Adrenal gland (tissue), 12 donors: ENCODE data around the gene SMARCAD1. TPM values are rescaled to one million over a fixed set of nuclear protein-coding genes. Genes with fewer than 3 reads are reported as not detected.

Experiments
- DNase-seq, 7 donors: peaks; one replicate each; pipeline ENCODE4 v3.0.0-alpha.2; 2019 to 2020
- H3K27ac ChIP-seq, 5 donors: fragments of 200-600 bp; sonication (generic) in 4 of 5; 1 replicate in 3 of 5; 2 replicates in 2 of 5; pipeline versions ENCODE4 v1.5.1 to v1.8.0; 2016 to 2020; ENCODE audit warnings: mild to moderate bottlenecking in 1 of 5
- H3K27me3 ChIP-seq: fragments of 200-600 bp; 2 replicates; pipeline ENCODE4 v1.8.0; 2021
- H3K36me3 ChIP-seq, 2 donors: fragments of 200-600 bp; replicated peaks in 1 of 2; 1 replicate in 1 of 2; 2 replicates in 1 of 2; pipeline versions ENCODE4 v1.5.1 to v1.8.0; 2018 to 2022
- H3K4me1 ChIP-seq, 2 donors: fragments of 200-600 bp; replicated peaks in 1 of 2; 1 replicate in 1 of 2; 2 replicates in 1 of 2; pipeline versions ENCODE4 v1.5.1 to v1.8.0; 2018 to 2021
- H3K4me3 ChIP-seq, 4 donors: fragments of 200-600 bp; sonication (generic) in 3 of 4; one replicate each; pipeline ENCODE4 v1.5.1; 2016 to 2018
- H3K9me3 ChIP-seq, 3 donors: fragments of 200-600 bp; sonication (generic) in 1 of 3; replicated peaks in 1 of 3; 1 replicate in 2 of 3; 2 replicates in 1 of 3; pipeline versions ENCODE4 v1.5.1 to v1.8.0; 2016 to 2021
- CTCF ChIP-seq, 6 experiments: fragments of 450-650 bp in 4 of 6; fragments of 200-600 bp in 2 of 6; sonication (generic) in 1 of 6; IDR thresholded peaks; 1 replicate in 5 of 6; 2 replicates in 1 of 6; pipeline versions ENCODE4 v1.5.1 to v1.8.0; 2016 to 2021; ENCODE audit warnings: antibody characterized with exemption in 6 of 6, mild to moderate bottlenecking in 2 of 6, moderate library complexity in 1 of 6
- POLR2A ChIP-seq, 2 donors: fragments of 450-650 bp; IDR thresholded peaks; one replicate each; pipeline ENCODE4 v1.6.1; 2017; ENCODE audit warnings: antibody characterized with exemption in 2 of 2, mild to moderate bottlenecking in 2 of 2, moderate library complexity in 1 of 2
- WGBS, 4 donors: extraction: QIAGEN DNeasy Blood & Tissue Kit in 2 of 4; methylation state at CpG; one replicate each; pipeline versions ENCODE4 v1.1.5 to v1.1.7; 2013 to 2017; 5-methylcytosine and 5-hydroxymethylcytosine counted together
- intact Hi-C, 2 donors: fragments of 100-400 bp; cut with DNase I; formaldehyde crosslinking; loops; one replicate each; pipeline versions ENCODE4 v1.14.1 to v1.15.0; 2022 to 2023
- polyA plus RNA-seq, 3 donors: library from polyadenylated mRNA; stranded (reverse); fragments of 200-250 nt in 2 of 3; fragments of 350-450 nt in 1 of 3; fragmentation: Illumina TruSeq in 1 of 3; extraction: RNeasy Lipid Tissue Mini Kit (QIAGEN cat#74804) in 1 of 3; gene quantifications; one replicate each; pipeline ENCODE4 v1.2.3, GENCODE V29; 2013 to 2014
- total RNA-seq, 9 donors: library from RNA; depleted of rRNA in 4 of 9; stranded (reverse); fragments of >200 nt in 4 of 9; fragments of 120-200 nt in 1 of 9; fragmentation: NEBNext Ultra II Directional in 1 of 9; extraction: Animal tissue kit (Norgen Biotek cat#: 25700) in 1 of 9; gene quantifications; one replicate each; pipeline versions ENCODE4 v1.1.0 to v1.2.4, GENCODE V29; 2013 to 2023
- donor health status: healthy with polysubstance abuse.
- donor health status: Bipolar disorder and iron deficiency.
- donor health status: DM: yes; HTN: yes; CAD: no.
- donor health status: DM: no; HTN: no; CAD: no.
- donor health status: DM: no; HTN: no; CAD: no.
- donor health status: DM: yes; HTN: yes; CAD: no.

Gene SMARCAD1
- total and polyA plus RNA-seq, 12 donors = 9.0 to 51.9 (median 22.2) TPM

GRCh38 chr4:94160774-94161173, 46.9 kb upstream of the SMARCAD1 start:
- no peaks in the 10 kb centered on the region for H3K4me1 ChIP-seq
- no peaks in the 10 kb centered on the region for H3K9me3 ChIP-seq
- DNase-seq = no peak
- WGBS, 4 donors = 90 to 98% (median 93%) methylated on average over 4 of the region's 4 CpGs
- H3K27me3 ChIP-seq = no peaks in the 10 kb centered on the region
- intact Hi-C loops = no loop called here
- no peak overlapping the region for H3K4me3 ChIP-seq
- TF ChIP-seq CTCF (IDR thresholded peaks at IDR 0.05) (no peak), POLR2A (IDR thresholded peaks at IDR 0.05) (no peak)
- H3K36me3 ChIP-seq = no peaks in the 10 kb centered on the region
- H3K27ac ChIP-seq = no peak overlapping the region

GRCh38 chr4:94165256-94165655, 42.4 kb upstream of the SMARCAD1 start:
- H3K4me3 ChIP-seq = no peak overlapping the region
- DNase-seq = no peak
- no peak overlapping the region for H3K27ac ChIP-seq
- no peaks in the 10 kb centered on the region for H3K9me3 ChIP-seq
- WGBS, 4 donors = 72 to 78% (median 75%) methylated on average over 3 of the region's 3 CpGs
- TF ChIP-seq CTCF (IDR thresholded peaks at IDR 0.05) = no peak
- TF ChIP-seq POLR2A (IDR thresholded peaks at IDR 0.05) = no peak
- no peaks in the 10 kb centered on the region for H3K27me3 ChIP-seq
- H3K4me1 ChIP-seq = no peaks in the 10 kb centered on the region
- intact Hi-C loops = no loop called here
- H3K36me3 ChIP-seq = no peaks in the 10 kb centered on the region

- no peaks in the 10 kb centered on the region for H3K36me3 ChIP-seq
- H3K4me3 ChIP-seq = no peak overlapping the region
- no peak for DNase-seq
- intact Hi-C loops = no loop called here
- no peaks in the 10 kb centered on the region for H3K9me3 ChIP-seq
- H3K4me1 ChIP-seq = no peaks in the 10 kb centered on the region
- H3K27ac ChIP-seq = no peak overlapping the region
- no peaks in the 10 kb centered on the region for H3K27me3 ChIP-seq
- no peak for TF ChIP-seq POLR2A (IDR thresholded peaks at IDR 0.05)
- no peak for TF ChIP-seq CTCF (IDR thresholded peaks at IDR 0.05)
- 73 to 90% (median 79%) methylated on average over 2 of the region's 2 CpGs for WGBS, 4 donors
Observed at GRCh38 chr4:94168321-94168720, 39.3 kb upstream of the SMARCAD1 start.

- no peak for DNase-seq
- Histone ChIP-seq H3K4me3 (no peak overlapping the region), H3K9me3 (no peaks in the 10 kb centered on the region), H3K27ac (no peak overlapping the region), H3K36me3 (no peaks in the 10 kb centered on the region), H3K27me3 (no peaks in the 10 kb centered on the region), H3K4me1 (no peaks in the 10 kb centered on the region)
- WGBS, 4 donors = 97 to 98% (median 97%) methylated on average over 16 to 37 of the region's 37 CpGs; no CpG with 5 or more reads in 1 of the 4 donors
- TF ChIP-seq POLR2A (IDR thresholded peaks at IDR 0.05) = no peak
- no peak for TF ChIP-seq CTCF (IDR thresholded peaks at IDR 0.05)
- intact Hi-C loops = no loop called here
Observed at GRCh38 chr4:94169803-94170372, 37.8 kb upstream of the SMARCAD1 start.
